ENCODE data around the gene PCBP4.

DNA sequence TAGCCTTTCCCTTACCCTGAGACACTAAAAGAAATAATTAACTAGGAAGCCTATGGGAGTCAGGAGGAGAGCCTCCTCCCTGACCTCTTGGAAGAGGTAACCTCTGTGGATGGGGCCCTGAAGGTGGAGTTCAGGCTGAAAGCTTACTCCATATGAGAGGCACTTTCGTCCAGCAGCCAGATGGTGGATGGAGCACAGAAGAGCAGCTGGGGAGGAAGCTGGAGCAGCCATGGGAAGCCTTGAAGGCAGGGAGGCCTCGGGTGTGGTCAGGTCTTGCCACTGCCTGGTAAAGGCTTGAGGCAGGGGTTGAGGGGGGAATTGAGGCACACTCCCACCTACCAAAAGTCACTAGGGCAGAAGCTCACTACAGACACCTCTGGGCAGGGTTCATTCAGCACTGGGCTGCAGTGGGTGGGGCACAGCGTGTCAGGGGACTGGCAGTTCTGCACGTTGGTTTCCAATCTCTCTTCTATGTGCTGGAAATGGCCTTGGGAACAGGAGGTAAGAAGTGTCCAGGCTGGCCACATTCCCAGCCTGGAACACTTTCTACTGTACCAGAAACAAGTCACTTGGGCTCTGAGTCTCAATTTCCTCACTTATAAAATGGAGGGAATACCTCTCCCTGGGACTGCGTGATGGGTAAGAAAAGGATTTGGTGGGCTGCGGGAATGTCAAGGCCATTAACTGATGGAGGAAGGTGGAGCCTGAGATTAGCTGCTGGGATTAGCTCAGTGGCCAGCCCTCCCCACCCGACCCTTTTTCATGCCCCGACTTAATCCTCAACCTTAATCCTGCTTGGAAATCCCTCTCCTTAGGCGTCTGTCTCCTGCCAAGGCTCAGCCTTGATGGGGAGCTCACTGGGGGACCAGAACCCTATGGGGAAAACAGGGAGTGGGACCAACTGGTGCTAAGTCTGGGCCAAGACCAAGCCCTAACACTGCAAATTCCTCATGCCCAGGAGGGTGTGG is 5.4 kb downstream of the PCBP4 start:
- TF ChIP-seq, protein P1, sequence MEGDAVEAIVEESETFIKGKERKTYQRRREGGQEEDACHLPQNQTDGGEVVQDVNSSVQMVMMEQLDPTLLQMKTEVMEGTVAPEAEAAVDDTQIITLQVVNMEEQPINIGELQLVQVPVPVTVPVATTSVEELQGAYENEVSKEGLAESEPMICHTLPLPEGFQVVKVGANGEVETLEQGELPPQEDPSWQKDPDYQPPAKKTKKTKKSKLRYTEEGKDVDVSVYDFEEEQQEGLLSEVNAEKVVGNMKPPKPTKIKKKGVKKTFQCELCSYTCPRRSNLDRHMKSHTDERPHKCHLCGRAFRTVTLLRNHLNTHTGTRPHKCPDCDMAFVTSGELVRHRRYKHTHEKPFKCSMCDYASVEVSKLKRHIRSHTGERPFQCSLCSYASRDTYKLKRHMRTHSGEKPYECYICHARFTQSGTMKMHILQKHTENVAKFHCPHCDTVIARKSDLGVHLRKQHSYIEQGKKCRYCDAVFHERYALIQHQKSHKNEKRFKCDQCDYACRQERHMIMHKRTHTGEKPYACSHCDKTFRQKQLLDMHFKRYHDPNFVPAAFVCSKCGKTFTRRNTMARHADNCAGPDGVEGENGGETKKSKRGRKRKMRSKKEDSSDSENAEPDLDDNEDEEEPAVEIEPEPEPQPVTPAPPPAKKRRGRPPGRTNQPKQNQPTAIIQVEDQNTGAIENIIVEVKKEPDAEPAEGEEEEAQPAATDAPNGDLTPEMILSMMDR (IDR thresholded peaks at IDR 0.05) = no peak
- no peak for TF ChIP-seq EZH2phosphoT487 (IDR thresholded peaks at IDR 0.05)

All from neural progenitor cell (in vitro differentiated cells).